ENCODE data around the gene DVL1. TPM values are rescaled to one million over a fixed set of nuclear protein-coding genes. Genes with fewer than 3 reads are reported as not detected.
A peak's percentile ranks its signal among the peaks of the same experiment; 100 is the strongest.

The DVL1 gene
- total RNA-seq = 100 to 1,000 TPM in 1 of 4 donors, 10 to 100 TPM in 3; 84.4 to 174 (median 88.9) TPM

GRCh38 chr1:1349256-1350012, at the start of gene DVL1:
TSS of gene DVL1 (minus strand) at chr1:1349418. CDS start at chr1:1349065, 353 bp downstream.
- ATAC-seq = peak; percentile 86
- no CpG with 5 or more reads among the region's 122 CpGs for WGBS, 2 donors (ENCODE audit: low coverage in 1 of 2)
- Histone ChIP-seq H3K4me1 (peaks cover 0 to 76% (median 53%) of the 10 kb centered on the region in 3 donors), H3K4me3 (peak within 1 kb of the TSS; percentile 66 to 88), H3K9me3 (no peaks in the 10 kb centered on the region), H3K27me3 (peaks cover 16% of the 10 kb centered on the region), H3K27ac (peak within 1 kb of the TSS; percentile 58 to 95 (median 92)), H3K36me3 (peaks cover 0 to 16% of the 10 kb centered on the region in 2 donors)
- no peak for TF ChIP-seq EP300 (IDR thresholded peaks at IDR 0.05)
- TF ChIP-seq, protein P1, sequence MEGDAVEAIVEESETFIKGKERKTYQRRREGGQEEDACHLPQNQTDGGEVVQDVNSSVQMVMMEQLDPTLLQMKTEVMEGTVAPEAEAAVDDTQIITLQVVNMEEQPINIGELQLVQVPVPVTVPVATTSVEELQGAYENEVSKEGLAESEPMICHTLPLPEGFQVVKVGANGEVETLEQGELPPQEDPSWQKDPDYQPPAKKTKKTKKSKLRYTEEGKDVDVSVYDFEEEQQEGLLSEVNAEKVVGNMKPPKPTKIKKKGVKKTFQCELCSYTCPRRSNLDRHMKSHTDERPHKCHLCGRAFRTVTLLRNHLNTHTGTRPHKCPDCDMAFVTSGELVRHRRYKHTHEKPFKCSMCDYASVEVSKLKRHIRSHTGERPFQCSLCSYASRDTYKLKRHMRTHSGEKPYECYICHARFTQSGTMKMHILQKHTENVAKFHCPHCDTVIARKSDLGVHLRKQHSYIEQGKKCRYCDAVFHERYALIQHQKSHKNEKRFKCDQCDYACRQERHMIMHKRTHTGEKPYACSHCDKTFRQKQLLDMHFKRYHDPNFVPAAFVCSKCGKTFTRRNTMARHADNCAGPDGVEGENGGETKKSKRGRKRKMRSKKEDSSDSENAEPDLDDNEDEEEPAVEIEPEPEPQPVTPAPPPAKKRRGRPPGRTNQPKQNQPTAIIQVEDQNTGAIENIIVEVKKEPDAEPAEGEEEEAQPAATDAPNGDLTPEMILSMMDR (IDR thresholded peaks at IDR 0.05) = peak in 3 of 4 experiments; percentile 65 to 72 (median 67)
- TF ChIP-seq POLR2A (IDR thresholded peaks at IDR 0.05) = peak; percentile 40 to 52

DNA sequence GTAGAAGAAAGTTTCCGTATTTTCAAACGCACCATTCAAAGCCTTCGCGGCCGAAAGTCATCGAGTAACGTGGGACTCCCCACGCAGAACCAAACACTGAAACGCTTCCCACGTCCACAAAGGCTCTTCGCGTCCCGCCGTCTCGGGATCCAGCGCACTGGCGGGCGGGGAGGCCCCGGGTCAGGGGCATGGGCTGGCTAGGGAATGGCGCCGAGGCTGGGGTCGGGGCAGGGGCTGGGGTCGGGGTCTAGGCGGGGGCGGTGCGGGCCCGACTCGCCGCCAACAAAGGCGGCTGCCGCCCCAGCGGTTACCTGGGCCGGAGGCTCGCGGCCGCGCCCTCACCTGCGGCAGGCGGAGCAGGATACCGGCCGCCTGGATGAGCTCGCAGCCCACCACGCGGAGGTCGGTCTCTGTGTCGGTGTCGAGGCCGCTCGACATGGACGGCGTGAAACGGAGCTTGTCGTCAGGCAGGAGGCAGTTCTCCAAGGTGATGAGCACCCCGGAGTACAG, 49.5 kb upstream of the DVL1 start:
- H3K4me3 ChIP-seq = peak overlapping the region; percentile 93 to 100
- no peaks in the 10 kb centered on the region for H3K9me3 ChIP-seq
- H3K4me1 ChIP-seq = peaks cover 0 to 72% (median 19%) of the 10 kb centered on the region in 3 donors
- peak overlapping the region; percentile 78 to 92 (median 89) for H3K27ac ChIP-seq
- no CpG with 5 or more reads among the region's 54 CpGs for WGBS, 2 donors (ENCODE audit: low coverage in 1 of 2)
- H3K27me3 ChIP-seq = no peaks in the 10 kb centered on the region
- TF ChIP-seq POLR2A (IDR thresholded peaks at IDR 0.05) (no peak), EP300 (IDR thresholded peaks at IDR 0.05) (no peak), POLR2AphosphoS5 (IDR thresholded peaks at IDR 0.05) (no peak)
- TF ChIP-seq, protein P1 (IDR thresholded peaks at IDR 0.05) = no peak
- ATAC-seq = peak; percentile 4
- peaks cover 0 to 78% of the 10 kb centered on the region in 2 donors for H3K36me3 ChIP-seq

GRCh38 chr1:1397839-1398523, 48.8 kb upstream of the DVL1 start:
- no peaks in the 10 kb centered on the region for H3K27me3 ChIP-seq
- H3K9me3 ChIP-seq = no peaks in the 10 kb centered on the region
- peak overlapping the region; percentile 93 to 100 for H3K4me3 ChIP-seq
- ATAC-seq = no peak
- peaks cover 0 to 74% (median 19%) of the 10 kb centered on the region in 3 donors for H3K4me1 ChIP-seq
- no peak for TF ChIP-seq POLR2A (IDR thresholded peaks at IDR 0.05)
- no peak for TF ChIP-seq POLR2AphosphoS5 (IDR thresholded peaks at IDR 0.05)
- TF ChIP-seq EP300 (IDR thresholded peaks at IDR 0.05) = no peak
- TF ChIP-seq, protein P1 (IDR thresholded peaks at IDR 0.05) = no peak
- peak overlapping the region in 3 of 4 donors; percentile 89 to 92 (median 89) for H3K27ac ChIP-seq
- WGBS, 2 donors (ENCODE audit: low coverage in 1 of 2) = 44 to 46% methylated on average over 11 of the region's 19 CpGs
- H3K36me3 ChIP-seq = peaks cover 0 to 78% of the 10 kb centered on the region in 2 donors

DNA sequence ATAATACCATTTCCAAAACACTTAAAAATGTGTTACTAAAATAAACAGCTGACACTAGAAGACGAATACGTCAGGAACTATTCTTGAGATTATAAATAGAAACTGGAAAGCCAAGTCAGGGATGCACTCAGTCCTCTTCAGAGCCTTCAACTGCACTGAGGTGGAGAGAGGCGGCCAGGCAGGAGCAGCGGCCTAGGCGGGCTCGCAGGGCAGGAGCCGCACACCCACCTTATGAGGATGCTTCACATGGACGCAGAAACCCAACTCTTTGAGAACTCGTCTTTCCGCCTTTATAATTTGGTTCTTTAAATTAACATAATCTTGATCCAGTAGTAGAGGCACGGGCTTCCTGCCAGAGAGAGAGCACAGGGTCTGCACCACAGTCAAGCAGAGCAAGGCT, 45.9 kb upstream of the DVL1 start:
- Histone ChIP-seq H3K27me3 (no peaks in the 10 kb centered on the region), H3K9me3 (no peaks in the 10 kb centered on the region), H3K4me3 (no peak overlapping the region), H3K27ac (peak overlapping the region in 1 of 4 donors; percentile 27), H3K36me3 (peaks cover 0 to 81% of the 10 kb centered on the region in 2 donors), H3K4me1 (peaks cover 0 to 59% (median 11%) of the 10 kb centered on the region in 3 donors)
- TF ChIP-seq, protein P1 (IDR thresholded peaks at IDR 0.05) = no peak
- TF ChIP-seq POLR2AphosphoS5 (IDR thresholded peaks at IDR 0.05) (no peak), EP300 (IDR thresholded peaks at IDR 0.05) (no peak), POLR2A (IDR thresholded peaks at IDR 0.05) (no peak)
- 25 to 79% methylated on average over 2 to 11 of the region's 11 CpGs for WGBS, 2 donors (ENCODE audit: low coverage in 1 of 2)
- no peak for ATAC-seq
